GM12892 (cell line): ENCODE results near the gene PIN4.

Source experiments
- POLR2A ChIP-seq: IDR thresholded peaks from 2 replicates; pipeline ENCODE4 v1.6.1; 2011; ENCODE audit warnings: low read depth, low read length, control low read depth
- POLR2AphosphoS5 ChIP-seq: IDR thresholded peaks from 2 replicates; pipeline ENCODE4 v1.6.1; 2011; ENCODE audit warnings: low read depth, low read length, control low read depth

DNA sequence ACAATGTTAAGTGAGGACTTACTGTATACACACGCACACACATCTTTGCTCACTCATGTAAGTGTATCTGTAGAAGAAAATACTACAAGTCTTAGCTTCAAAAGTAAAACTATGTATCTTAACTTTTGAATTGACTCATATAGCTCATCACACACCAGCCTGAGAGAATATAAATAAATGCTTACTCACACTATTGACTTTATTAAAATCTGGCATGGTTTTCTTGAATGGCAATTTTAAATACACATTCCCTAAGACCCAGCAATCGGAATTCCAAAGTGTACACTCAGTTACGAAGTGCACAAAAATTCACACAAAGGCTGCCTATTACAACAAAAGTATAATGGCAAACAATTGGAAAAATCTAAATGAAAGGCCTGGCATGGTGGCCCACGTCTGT, 55.3 kb downstream of the PIN4 start:
- TF ChIP-seq POLR2AphosphoS5 (no peak), POLR2A (no peak)
